Activated CD4-positive, alpha-beta memory T cell treated with anti-CD3 and anti-CD28 coated beads for 36 hours (primary cell): Measurements from ENCODE around the gene CD58. TPM values are rescaled to one million over a fixed set of nuclear protein-coding genes. Genes with fewer than 3 reads are reported as not detected.
A peak's percentile ranks its signal among the peaks of the same experiment; 100 is the strongest.
"Not testable (repeated sequence)": the region's sequence is repeated elsewhere in the genome, so short reads cannot be mapped to it uniquely, and the experiment has no call there.

Source experiments
- CTCF ChIA-PET: fragments of 350-600 bp; sonication (Branson Sonifier 250); formaldehyde crosslinking; loops from one replicate; lab custom pipeline; 2021; ENCODE audit warnings: antibody characterized with exemption, inconsistent platforms; lab: Charles Lee
- POLR2A ChIA-PET: fragments of 350-600 bp; sonication (Branson Sonifier 250); formaldehyde crosslinking; loops from one replicate; lab custom pipeline; 2021; ENCODE audit warnings: antibody characterized with exemption; lab: Charles Lee
- DNase-seq: peaks from one replicate; pipeline ENCODE4 v3.0.0-alpha.2; 2020
- H3K27ac Mint-ChIP-seq: one replicate; pipeline ENCODE4 v1.8.0; 2021; ENCODE audit warnings: mixed read lengths
- H3K27me3 Mint-ChIP-seq: one replicate; pipeline ENCODE4 v1.8.0; 2021; ENCODE audit warnings: mixed read lengths
- H3K36me3 Mint-ChIP-seq: one replicate; pipeline ENCODE4 v1.8.0; 2021; ENCODE audit warnings: mixed read lengths
- H3K4me1 Mint-ChIP-seq: one replicate; pipeline ENCODE4 v1.8.0; 2021; ENCODE audit warnings: low read depth, mixed read lengths
- H3K4me3 Mint-ChIP-seq: one replicate; pipeline ENCODE4 v1.8.0; 2021; ENCODE audit warnings: mild to moderate bottlenecking, mixed read lengths
- H3K9me3 Mint-ChIP-seq: one replicate; pipeline ENCODE4 v1.8.0; 2021; ENCODE audit warnings: mixed read lengths
- intact Hi-C: fragments of 100-400 bp; cut with micrococcal nuclease; formaldehyde crosslinking; loops from one replicate; pipeline ENCODE4 v1.15.1; 2023
- total RNA-seq, 2 experiments: library from RNA; stranded (reverse); gene quantifications; one replicate each; pipeline ENCODE4 v1.2.3, GENCODE V29; 2021

CD58 gene
- total RNA-seq: 10 to 100 TPM; 21.9 to 27.2 TPM

- intact Hi-C loops: loop anchor here (1.0 to 10.0 kb wide), 8 partner anchors 14 to 552 kb away; partner anchors contain the start of genes TRIM45 and TTF2
- POLR2A ChIA-PET: interaction anchor here (0.6 to 2.4 kb wide), 4 partner anchors 14 to 1043 kb away, joined by 3 to 22 read pairs (median 3); no protein-coding TSS in a partner anchor
Observed at GRCh38 chr1:116570358-116571214, at the start of gene CD58. Gene CD58 (minus strand): TSS chr1:116571026. CDS start chr1:116570972, 54 bp downstream.

DNA sequence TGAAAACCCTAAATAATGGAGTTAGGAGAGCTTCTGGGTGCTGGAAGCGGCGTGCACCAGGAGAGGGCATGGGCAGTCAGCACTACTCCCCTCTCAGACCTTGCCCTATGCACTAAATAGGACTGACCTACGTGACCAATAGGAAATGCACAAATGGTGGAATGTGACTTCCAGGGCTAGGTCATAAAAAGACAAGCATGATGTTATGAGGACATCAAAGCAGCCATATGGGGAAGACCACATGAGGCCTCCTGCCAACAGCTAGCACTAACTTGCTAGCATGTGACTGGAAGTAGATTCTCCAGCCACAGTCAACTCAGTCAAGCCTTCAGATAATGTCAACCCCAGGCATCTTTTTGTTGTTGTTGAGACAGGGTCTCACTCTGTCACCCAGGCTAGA lies 49.6 kb upstream of the CD58 start:
- CTCF ChIA-PET, H3K4me3 Mint-ChIP-seq, DNase-seq, intact Hi-C loops, H3K27me3 Mint-ChIP-seq, POLR2A ChIA-PET, H3K4me1 Mint-ChIP-seq, H3K9me3 Mint-ChIP-seq, H3K27ac Mint-ChIP-seq, H3K36me3 Mint-ChIP-seq: not testable (repeated sequence)

More at GRCh38 chr1:116570358-116571214, at the start of gene CD58:
- H3K4me1 Mint-ChIP-seq: peaks cover 72% of the 10 kb centered on the region
- DNase-seq: peak; percentile 92
- H3K9me3 Mint-ChIP-seq: no peaks in the 10 kb centered on the region
- H3K36me3 Mint-ChIP-seq: peaks cover 17% of the 10 kb centered on the region
- no peaks in the 10 kb centered on the region for H3K27me3 Mint-ChIP-seq
- H3K4me3 Mint-ChIP-seq: peak within 1 kb of the TSS; percentile 99
- CTCF ChIA-PET: interaction anchor here (0.8 to 8.1 kb wide), 5 partner anchors 13 to 167 kb away, joined by 3 to 64 read pairs (median 4); no protein-coding TSS in a partner anchor
- peak within 1 kb of the TSS; percentile 93 for H3K27ac Mint-ChIP-seq

- intact Hi-C loops, H3K27me3 Mint-ChIP-seq, POLR2A ChIA-PET, DNase-seq, H3K4me1 Mint-ChIP-seq, H3K9me3 Mint-ChIP-seq, H3K36me3 Mint-ChIP-seq, CTCF ChIA-PET, H3K4me3 Mint-ChIP-seq, H3K27ac Mint-ChIP-seq: not testable (repeated sequence)
Observed at GRCh38 chr1:116619106-116619505, 48.3 kb upstream of the CD58 start.

GRCh38 chr1:116617808-116618207 lies 47.0 kb upstream of the CD58 start:
- DNase-seq, H3K9me3 Mint-ChIP-seq, intact Hi-C loops, CTCF ChIA-PET, H3K4me3 Mint-ChIP-seq, H3K27me3 Mint-ChIP-seq, H3K4me1 Mint-ChIP-seq, POLR2A ChIA-PET, H3K36me3 Mint-ChIP-seq, H3K27ac Mint-ChIP-seq: not testable (repeated sequence)

DNA sequence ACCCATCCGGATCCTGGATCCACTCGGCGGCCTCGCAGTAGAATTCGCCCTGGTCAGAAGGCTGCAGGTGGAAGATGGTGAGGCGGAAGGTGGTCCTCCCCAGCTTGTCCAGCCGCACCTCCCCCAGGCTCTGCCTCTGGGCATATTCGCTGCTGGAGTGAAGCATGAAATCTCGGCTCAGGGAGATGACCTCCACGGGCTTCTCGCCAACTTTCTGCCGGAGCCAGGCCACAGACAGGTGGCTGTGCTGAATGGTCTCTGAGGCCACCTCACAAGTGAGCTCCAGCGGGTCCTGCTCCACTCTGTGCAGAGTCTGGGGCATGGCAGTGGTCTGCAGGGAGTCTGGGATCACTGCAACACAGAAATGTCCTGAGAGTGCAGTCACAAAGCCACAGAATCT lies 43.0 kb upstream of the CD58 start:
- H3K27ac Mint-ChIP-seq, H3K36me3 Mint-ChIP-seq, CTCF ChIA-PET, H3K9me3 Mint-ChIP-seq, DNase-seq, H3K4me3 Mint-ChIP-seq, intact Hi-C loops, H3K27me3 Mint-ChIP-seq, POLR2A ChIA-PET: not testable (repeated sequence)
- H3K4me1 Mint-ChIP-seq: peaks cover 16% of the 10 kb centered on the region

GRCh38 chr1:116609801-116610371 lies 39.1 kb upstream of the CD58 start:
- POLR2A ChIA-PET, H3K27me3 Mint-ChIP-seq, H3K9me3 Mint-ChIP-seq, DNase-seq, intact Hi-C loops, H3K36me3 Mint-ChIP-seq: not testable (repeated sequence)
- CTCF ChIA-PET: interaction anchor here (2.1 kb wide), 1 partner anchor 14 kb away, joined by 6 read pairs; no protein-coding TSS in a partner anchor
- Mint-ChIP-seq H3K4me3 (peak overlapping the region; percentile 10), H3K4me1 (peaks cover 42% of the 10 kb centered on the region), H3K27ac (peak overlapping the region; percentile 34)

DNA sequence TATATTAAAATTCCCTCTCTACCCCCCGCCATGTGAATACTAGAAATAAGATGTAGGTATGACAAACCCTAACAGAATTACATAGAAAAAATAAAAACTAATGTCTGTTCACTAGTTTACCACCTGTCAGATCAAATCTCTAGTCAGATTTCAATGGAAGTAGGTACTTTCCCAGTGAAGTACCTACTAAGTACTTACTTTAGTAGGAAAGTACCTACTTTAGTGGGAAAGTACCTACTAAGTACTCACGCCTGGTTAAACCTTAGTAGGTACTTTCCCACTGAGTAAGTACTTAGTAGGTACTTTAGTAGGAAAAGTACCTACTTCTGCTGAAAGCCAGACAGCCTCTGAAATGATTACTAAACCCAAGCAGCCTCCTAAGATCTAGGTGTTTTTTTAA lies 38.0 kb upstream of the CD58 start:
- H3K9me3 Mint-ChIP-seq, H3K27me3 Mint-ChIP-seq, DNase-seq, POLR2A ChIA-PET, intact Hi-C loops, H3K36me3 Mint-ChIP-seq: not testable (repeated sequence)
- H3K4me1 Mint-ChIP-seq: peaks cover 42% of the 10 kb centered on the region
- CTCF ChIA-PET: interaction anchor here (2.1 kb wide), 1 partner anchor 13 kb away, joined by 6 read pairs; no protein-coding TSS in a partner anchor
- peak overlapping the region; percentile 70 for H3K4me3 Mint-ChIP-seq
- H3K27ac Mint-ChIP-seq: peak overlapping the region; percentile 82

GRCh38 chr1:116608151-116608550 lies 37.3 kb upstream of the CD58 start:
- H3K36me3 Mint-ChIP-seq, intact Hi-C loops, H3K9me3 Mint-ChIP-seq, H3K27me3 Mint-ChIP-seq, DNase-seq: not testable (repeated sequence)
- ChIA-PET POLR2A (interaction anchor here (0.6 kb wide), 1 partner anchor 39 kb away, joined by 3 read pairs; no protein-coding TSS in a partner anchor), CTCF (interaction anchor here (1.0 to 2.1 kb wide), 2 partner anchors 12 kb away, joined by 3 to 6 read pairs; no protein-coding TSS in a partner anchor)
- Mint-ChIP-seq H3K4me3 (peak overlapping the region; percentile 70), H3K27ac (peak overlapping the region; percentile 82), H3K4me1 (peaks cover 42% of the 10 kb centered on the region)

DNA sequence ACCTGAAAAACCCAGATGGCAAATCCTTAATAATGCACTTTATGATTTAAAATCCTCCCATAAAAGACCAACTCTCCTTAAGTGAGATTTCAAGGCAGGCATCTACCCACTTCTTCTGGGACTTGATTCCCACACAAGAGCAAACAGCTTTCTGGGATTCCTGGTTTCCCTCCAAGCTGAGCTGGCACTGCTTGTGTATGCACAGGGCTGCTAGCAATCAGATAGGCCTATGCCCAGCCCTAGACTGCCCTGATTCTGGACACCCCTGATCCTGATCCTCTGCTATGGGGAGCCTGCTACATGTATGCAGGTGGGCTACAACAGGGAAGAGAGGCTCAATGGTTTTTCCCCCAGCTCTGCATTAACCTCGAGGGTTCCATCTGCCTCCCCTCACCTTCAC lies 36.6 kb upstream of the CD58 start:
- H3K27me3 Mint-ChIP-seq, H3K36me3 Mint-ChIP-seq, POLR2A ChIA-PET, DNase-seq, intact Hi-C loops, H3K9me3 Mint-ChIP-seq: not testable (repeated sequence)
- Mint-ChIP-seq H3K27ac (peak overlapping the region; percentile 82), H3K4me3 (peak overlapping the region; percentile 70), H3K4me1 (peaks cover 45% of the 10 kb centered on the region)
- CTCF ChIA-PET: interaction anchor here (1.0 kb wide), 1 partner anchor 12 kb away, joined by 3 read pairs; no protein-coding TSS in a partner anchor

DNA sequence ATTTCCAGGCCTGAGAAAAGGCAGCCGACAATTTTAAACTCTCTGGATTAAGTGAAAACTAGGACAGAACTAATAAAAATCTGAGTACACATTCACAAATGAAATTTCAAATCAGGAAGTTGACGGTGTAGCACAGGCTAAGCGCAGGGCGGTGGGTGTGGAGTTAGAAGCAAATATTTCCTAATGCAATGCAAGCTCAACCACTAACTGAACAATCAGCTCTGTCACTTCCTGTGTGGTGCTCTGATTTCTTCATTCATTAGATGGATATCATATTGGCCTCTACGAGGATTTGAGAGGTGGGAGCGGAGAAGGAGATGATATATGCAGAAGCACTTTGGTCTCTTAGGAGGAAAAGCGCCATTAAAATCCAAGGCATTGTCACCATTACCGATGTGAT lies 35.2 kb upstream of the CD58 start:
- CTCF ChIA-PET: not testable (repeated sequence)

DNA sequence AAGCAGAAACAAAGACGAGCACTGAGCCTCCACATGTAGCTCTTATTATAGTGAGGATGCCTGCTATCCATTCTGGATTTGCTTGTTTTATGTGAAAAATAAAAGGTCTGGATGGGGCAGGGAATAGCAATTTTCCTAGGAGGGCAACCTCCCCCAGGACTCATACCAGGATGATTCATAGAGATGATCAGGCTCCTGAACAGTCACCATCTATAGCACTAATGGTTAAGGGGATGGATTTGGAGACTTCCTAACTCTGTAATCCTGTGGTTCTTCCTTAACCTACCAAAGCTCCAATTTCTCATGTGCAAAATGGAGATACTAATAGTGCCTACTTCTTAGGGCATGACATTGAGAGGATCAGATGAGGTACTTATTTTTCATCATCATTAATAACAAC lies 34.5 kb upstream of the CD58 start:
- CTCF ChIA-PET: no interaction called here
- intact Hi-C loops: no loop called here
- no peak for DNase-seq
- Mint-ChIP-seq H3K4me3 (no peak overlapping the region), H3K4me1 (peaks cover 42% of the 10 kb centered on the region), H3K9me3 (no peaks in the 10 kb centered on the region), H3K36me3 (no peaks in the 10 kb centered on the region), H3K27me3 (no peaks in the 10 kb centered on the region), H3K27ac (no peak overlapping the region)
- POLR2A ChIA-PET: no interaction called here

More for the DNA sequence above, 35.2 kb upstream of the CD58 start:
- Mint-ChIP-seq H3K4me1 (peaks cover 45% of the 10 kb centered on the region), H3K4me3 (peak overlapping the region; percentile 46), H3K27ac (peak overlapping the region; percentile 49)
- H3K27me3 Mint-ChIP-seq, H3K9me3 Mint-ChIP-seq, POLR2A ChIA-PET, intact Hi-C loops, H3K36me3 Mint-ChIP-seq: not testable (repeated sequence)
- DNase-seq: peak; percentile 31

DNA sequence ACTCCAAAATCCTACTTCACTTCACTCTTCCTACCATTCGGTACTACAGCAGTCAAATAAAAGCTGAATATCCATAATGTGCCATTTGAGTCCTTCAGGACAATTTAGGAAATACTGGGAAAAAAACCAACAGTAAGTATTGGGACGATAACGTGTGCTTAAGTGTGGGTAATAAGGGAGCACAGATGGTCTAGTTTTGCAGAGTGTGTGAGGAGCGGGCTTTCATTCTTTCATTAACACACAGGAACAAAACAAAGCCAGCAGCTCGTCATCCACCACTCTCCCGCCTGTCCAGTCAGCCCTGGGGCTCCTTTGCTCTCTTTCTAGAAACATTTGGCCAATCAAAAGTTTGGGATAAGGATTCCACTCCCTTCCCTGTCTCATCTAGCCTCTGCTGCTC lies 33.6 kb upstream of the CD58 start:
- intact Hi-C loops, DNase-seq, POLR2A ChIA-PET, H3K27me3 Mint-ChIP-seq, CTCF ChIA-PET, H3K27ac Mint-ChIP-seq, H3K9me3 Mint-ChIP-seq, H3K4me3 Mint-ChIP-seq, H3K36me3 Mint-ChIP-seq: not testable (repeated sequence)
- H3K4me1 Mint-ChIP-seq: peaks cover 32% of the 10 kb centered on the region
